Hindlimb muscle (tissue), 1 donor: ENCODE results near the gene TCF7. TPM values are rescaled to one million over a fixed set of nuclear protein-coding genes. Genes with fewer than 3 reads are reported as not detected.
A peak's percentile ranks its signal among the peaks of the same experiment; 100 is the strongest.

ENCODE experiments used
- DNase-seq: peaks from one replicate; pipeline ENCODE4 v3.0.0-alpha.2; 2013
- polyA plus RNA-seq: library from polyadenylated mRNA; unstranded; fragments of 120-200 nt; gene quantifications from one replicate; pipeline ENCODE4 v1.2.1, GENCODE V29; 2013; ENCODE audit not compliant: insufficient read length

The TCF7 gene
- polyA plus RNA-seq, 1 donor = 2.3 TPM

- DNase-seq = no peak
Observed at GRCh38 chr5:134114886-134115805, 665 bp downstream of the TCF7 start.

- DNase-seq = no peak
Observed at GRCh38 chr5:134115806-134116175, 1.3 kb downstream of the TCF7 start.

GRCh38 chr5:134116286-134116685 lies 1.8 kb downstream of the TCF7 start:
- no peak for DNase-seq

- DNase-seq = no peak
Observed at GRCh38 chr5:134116789-134117761, 2.6 kb downstream of the TCF7 start.

GRCh38 chr5:134118212-134118835 lies 3.8 kb downstream of the TCF7 start:
- no peak for DNase-seq

GRCh38 chr5:134119720-134120119 lies 5.2 kb downstream of the TCF7 start:
- DNase-seq = no peak

GRCh38 chr5:134120386-134121138 lies 6.1 kb downstream of the TCF7 start:
- DNase-seq = no peak

GRCh38 chr5:134122530-134122929 lies 8.0 kb downstream of the TCF7 start:
- DNase-seq = no peak

GRCh38 chr5:134123360-134123759 lies 8.9 kb downstream of the TCF7 start:
- DNase-seq = no peak

GRCh38 chr5:134124289-134125038 lies 10.0 kb downstream of the TCF7 start:
- DNase-seq = no peak

- peak; percentile 50 for DNase-seq
Observed at GRCh38 chr5:134125039-134126015, 10.8 kb downstream of the TCF7 start.

GRCh38 chr5:134127376-134127861 lies 12.9 kb downstream of the TCF7 start:
- no peak for DNase-seq

GRCh38 chr5:134127988-134128647 lies 13.6 kb downstream of the TCF7 start:
- no peak for DNase-seq

GRCh38 chr5:134128648-134128995 lies 14.1 kb downstream of the TCF7 start:
- no peak for DNase-seq

- no peak for DNase-seq
Observed at GRCh38 chr5:134129411-134130238, 15.1 kb downstream of the TCF7 start.

- DNase-seq = no peak
Observed at GRCh38 chr5:134130239-134130945, 15.9 kb downstream of the TCF7 start.

- DNase-seq = no peak
Observed at GRCh38 chr5:134131165-134131564, 16.7 kb downstream of the TCF7 start.
